Thyroid gland (tissue), 4 donors: ENCODE data around the gene MARCHF2.

Experiments
- POLR2A ChIP-seq, 2 donors: fragments of 450-650 bp; IDR thresholded peaks; one replicate each; pipeline ENCODE4 v1.6.1; 2017; ENCODE audit warnings: antibody characterized with exemption in 2 of 2, mild to moderate bottlenecking in 2 of 2, moderate library complexity in 1 of 2
- TF ChIP-seq, protein P1 (sequence below), 6 experiments: fragments of 200-600 bp in 3 of 6; fragments of 450-650 bp in 3 of 6; sonication (generic) in 3 of 6; IDR thresholded peaks; one replicate each; pipeline ENCODE4 v1.5.1; 2016 to 2019; ENCODE audit warnings: antibody characterized with exemption in 6 of 6, mild to moderate bottlenecking in 2 of 6, inconsistent platforms in 1 of 6, moderate library complexity in 1 of 6

DNA sequence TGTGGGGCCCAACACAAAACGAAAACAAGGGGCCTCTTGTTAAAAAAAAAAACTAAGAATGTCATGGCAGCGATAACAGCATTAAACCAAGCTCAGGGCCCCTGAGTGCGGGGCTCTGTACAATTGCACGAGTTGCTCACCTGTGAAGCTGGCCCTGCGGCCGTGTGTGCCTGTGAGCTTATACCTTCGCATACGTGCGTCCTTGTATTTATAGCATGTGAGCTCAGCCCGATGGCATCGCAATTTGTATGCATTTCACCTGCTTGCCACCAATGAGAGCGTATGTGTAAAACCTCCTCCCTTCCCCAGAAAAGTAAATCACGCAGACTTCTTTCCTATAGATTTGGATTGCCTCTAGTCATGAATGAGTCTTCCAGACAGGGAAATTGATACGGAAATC, 48.8 kb downstream of the MARCHF2 start:
- TF ChIP-seq, protein P1, sequence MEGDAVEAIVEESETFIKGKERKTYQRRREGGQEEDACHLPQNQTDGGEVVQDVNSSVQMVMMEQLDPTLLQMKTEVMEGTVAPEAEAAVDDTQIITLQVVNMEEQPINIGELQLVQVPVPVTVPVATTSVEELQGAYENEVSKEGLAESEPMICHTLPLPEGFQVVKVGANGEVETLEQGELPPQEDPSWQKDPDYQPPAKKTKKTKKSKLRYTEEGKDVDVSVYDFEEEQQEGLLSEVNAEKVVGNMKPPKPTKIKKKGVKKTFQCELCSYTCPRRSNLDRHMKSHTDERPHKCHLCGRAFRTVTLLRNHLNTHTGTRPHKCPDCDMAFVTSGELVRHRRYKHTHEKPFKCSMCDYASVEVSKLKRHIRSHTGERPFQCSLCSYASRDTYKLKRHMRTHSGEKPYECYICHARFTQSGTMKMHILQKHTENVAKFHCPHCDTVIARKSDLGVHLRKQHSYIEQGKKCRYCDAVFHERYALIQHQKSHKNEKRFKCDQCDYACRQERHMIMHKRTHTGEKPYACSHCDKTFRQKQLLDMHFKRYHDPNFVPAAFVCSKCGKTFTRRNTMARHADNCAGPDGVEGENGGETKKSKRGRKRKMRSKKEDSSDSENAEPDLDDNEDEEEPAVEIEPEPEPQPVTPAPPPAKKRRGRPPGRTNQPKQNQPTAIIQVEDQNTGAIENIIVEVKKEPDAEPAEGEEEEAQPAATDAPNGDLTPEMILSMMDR (IDR thresholded peaks at IDR 0.05), result no peak
- TF ChIP-seq POLR2A (IDR thresholded peaks at IDR 0.05), result no peak
